ENCODE measurements around the gene SEMA5A.

Gene SEMA5A

DNA sequence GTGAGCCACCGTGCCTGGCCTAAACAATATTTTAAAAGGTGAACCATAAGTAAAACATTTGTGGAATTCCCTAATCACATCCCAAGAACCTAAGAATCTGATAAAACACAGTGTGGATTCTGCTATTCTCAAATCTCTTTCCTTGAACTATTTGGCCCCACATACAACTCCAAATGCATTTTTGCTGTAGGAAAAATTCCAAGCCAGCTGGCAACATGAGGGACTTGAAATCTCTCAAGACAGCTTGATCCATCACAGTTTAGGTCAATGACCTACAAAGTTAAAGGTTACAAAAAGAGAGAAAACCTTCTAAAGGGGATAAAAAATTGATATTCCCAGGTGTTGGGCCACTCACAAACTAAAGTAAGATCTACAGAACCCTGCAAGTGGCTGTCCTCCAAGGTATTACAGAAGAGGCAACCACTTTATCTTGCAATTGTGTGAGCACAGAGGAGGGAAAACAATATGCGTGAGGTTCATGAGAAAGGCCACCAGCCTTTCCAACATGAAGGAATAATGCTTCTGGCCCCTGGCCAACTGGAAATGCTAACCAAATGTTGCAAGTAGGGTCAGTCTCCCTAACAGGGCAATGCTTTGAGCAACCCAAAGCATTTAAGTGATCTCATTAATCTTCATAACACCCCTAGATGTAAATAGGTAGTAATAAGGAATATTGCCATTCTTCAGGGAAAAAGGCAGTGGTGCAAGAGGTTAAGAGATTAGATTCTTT lies 221.4 kb downstream of the SEMA5A start:
- TF ChIP-seq, protein P1, sequence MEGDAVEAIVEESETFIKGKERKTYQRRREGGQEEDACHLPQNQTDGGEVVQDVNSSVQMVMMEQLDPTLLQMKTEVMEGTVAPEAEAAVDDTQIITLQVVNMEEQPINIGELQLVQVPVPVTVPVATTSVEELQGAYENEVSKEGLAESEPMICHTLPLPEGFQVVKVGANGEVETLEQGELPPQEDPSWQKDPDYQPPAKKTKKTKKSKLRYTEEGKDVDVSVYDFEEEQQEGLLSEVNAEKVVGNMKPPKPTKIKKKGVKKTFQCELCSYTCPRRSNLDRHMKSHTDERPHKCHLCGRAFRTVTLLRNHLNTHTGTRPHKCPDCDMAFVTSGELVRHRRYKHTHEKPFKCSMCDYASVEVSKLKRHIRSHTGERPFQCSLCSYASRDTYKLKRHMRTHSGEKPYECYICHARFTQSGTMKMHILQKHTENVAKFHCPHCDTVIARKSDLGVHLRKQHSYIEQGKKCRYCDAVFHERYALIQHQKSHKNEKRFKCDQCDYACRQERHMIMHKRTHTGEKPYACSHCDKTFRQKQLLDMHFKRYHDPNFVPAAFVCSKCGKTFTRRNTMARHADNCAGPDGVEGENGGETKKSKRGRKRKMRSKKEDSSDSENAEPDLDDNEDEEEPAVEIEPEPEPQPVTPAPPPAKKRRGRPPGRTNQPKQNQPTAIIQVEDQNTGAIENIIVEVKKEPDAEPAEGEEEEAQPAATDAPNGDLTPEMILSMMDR (IDR thresholded peaks at IDR 0.05; ENCODE audit: low read depth, low read length) = no peak
- no peak for DNase-seq (ENCODE audit: extremely low read depth, low read depth)

DNA sequence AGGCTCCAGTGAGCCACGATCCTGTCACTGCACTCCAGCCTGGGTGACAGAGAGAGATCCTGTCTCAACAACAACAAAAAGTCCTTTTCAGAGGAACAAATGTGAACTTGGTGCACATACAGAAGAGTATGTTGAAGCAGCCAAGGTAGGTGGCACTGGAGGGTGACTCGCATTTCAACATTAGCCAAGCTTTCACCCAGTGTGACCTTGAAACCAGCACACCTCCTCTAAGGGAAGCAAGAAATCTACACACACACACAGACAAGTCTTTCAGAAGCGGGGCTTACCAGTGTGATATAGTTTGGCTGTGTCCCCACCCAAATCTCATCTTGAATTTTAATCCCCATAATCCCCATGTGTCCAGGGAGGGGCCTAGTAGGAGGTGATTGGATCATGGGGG lies 225.2 kb downstream of the SEMA5A start:
- DNase-seq (ENCODE audit: extremely low read depth, low read depth) = no peak

DNA sequence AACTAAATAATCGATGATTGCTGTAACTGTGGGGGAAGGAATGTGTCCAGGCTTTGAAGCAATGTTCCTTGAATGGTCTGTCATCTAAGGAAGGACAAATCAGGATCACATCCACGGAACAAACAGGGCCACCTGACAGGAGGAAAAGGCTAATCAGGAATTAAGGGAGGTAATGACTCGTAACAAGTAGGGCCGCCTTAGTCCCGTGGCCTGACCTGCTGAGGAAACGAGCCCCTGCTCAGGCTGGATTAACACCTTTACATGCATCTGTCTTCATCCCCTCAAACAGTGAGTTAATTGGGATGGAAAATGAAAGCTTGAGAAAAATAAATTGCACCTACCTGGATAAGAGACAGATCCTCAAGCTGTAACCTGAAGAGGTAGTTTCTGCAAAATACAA lies 227.8 kb downstream of the SEMA5A start:
- no peak for DNase-seq (ENCODE audit: extremely low read depth, low read depth)
- TF ChIP-seq, protein P1 (IDR thresholded peaks at IDR 0.05; ENCODE audit: low read depth, low read length) = no peak

More for the DNA sequence above, 225.2 kb downstream of the SEMA5A start:
- TF ChIP-seq, protein P1 (IDR thresholded peaks at IDR 0.05; ENCODE audit: low read depth, low read length) = no peak

DNA sequence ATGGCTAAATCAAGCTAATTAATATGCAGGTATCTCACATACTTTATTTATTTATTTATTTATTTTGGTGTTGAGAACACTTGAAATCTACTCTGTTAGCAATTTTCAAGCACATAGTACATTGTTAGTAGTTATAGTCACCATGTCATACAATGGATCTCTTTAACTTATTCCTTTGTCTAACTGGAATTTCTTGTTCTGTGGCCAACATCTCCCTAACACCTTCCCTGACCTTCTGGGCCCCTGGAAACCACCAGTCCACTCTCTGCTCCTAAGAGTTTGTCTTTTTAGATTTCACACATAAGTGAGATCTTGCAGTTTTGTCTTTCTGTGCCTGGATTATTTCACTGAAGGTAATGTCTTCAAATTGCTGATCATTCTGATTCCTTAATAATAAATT lies 229.1 kb downstream of the SEMA5A start:
- TF ChIP-seq, protein P1 (IDR thresholded peaks at IDR 0.05; ENCODE audit: low read depth, low read length) = no peak
- DNase-seq (ENCODE audit: extremely low read depth, low read depth) = no peak

DNA sequence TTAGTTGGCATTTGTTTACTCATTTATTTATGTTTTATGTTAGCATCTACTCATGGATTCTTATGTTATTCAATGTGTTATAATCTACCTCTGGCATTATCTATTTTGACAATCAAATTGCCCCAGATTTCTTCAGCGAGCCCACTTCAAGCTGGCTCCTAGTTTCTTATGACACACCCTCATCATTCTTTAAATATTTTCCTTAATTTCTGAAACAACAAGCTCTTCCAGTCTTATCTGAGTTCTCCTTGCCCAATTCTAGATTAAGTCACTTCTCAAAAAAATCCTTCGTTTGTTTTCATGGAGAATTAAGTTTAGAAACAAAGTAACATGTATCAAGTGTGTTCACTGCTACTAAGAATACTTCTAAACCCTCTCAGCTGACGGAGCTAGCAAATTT lies 229.8 kb downstream of the SEMA5A start:
- DNase-seq (ENCODE audit: extremely low read depth, low read depth) = no peak
- TF ChIP-seq, protein P1 (IDR thresholded peaks at IDR 0.05; ENCODE audit: low read depth, low read length) = no peak

DNA sequence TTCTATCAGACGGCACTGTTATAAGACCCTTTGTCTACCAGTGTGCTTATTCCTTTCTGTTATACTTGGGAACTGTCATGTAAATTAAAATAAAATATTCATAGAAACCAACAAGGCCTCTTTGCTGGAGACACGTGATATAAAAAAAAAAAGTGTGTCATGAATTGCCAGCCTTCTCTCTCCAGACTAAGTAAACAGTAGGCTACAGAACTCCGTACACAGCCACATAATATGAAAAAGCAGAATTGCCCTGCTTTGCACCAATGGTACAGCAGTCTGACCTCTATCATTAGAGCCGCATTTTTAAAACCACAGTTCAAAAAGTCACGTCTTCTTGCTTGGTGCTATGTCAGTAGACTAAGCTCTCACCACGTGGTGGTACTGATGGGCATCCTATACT lies 231.3 kb downstream of the SEMA5A start:
- TF ChIP-seq, protein P1 (IDR thresholded peaks at IDR 0.05; ENCODE audit: low read depth, low read length) = no peak
- no peak for DNase-seq (ENCODE audit: extremely low read depth, low read depth)

DNA sequence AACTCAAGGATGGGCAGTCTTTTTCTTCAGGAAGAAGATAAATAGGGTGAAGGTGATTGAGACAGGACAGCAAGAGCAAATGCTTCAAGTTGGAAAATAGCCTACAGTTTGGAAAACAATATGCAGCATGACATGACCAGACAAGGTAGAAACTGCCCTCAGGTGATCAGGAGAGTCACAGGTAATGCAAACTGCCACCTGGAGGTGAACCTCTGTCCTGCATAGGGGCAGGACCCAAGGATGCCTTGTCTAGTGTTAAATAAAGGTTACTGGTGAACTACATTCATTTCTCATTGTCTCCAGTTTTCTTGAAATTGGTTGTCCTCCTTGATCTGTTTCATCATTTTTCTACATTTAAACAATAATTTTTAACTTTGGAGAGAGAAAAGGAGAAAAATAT lies 232.1 kb downstream of the SEMA5A start:
- TF ChIP-seq, protein P1 (IDR thresholded peaks at IDR 0.05; ENCODE audit: low read depth, low read length) = no peak
- no peak for DNase-seq (ENCODE audit: extremely low read depth, low read depth)

Measured in AG09319 (cell line).